Caco-2 (cell line): ENCODE measurements around the gene C15orf39. TPM values are rescaled to one million over a fixed set of nuclear protein-coding genes. Genes with fewer than 3 reads are reported as not detected.

Experiments used
- BruUV-seq: library from RNA; stranded (reverse); fragments of 400-500 nt; replicated peaks from 2 replicates; lab custom pipeline; 2021; lab: Mats Ljungman, UMichigan
- CTCF ChIA-PET: fragments of 300-600 bp; sonication (Branson Sonifier 250); formaldehyde crosslinking; loops from one replicate; lab custom pipeline; 2022; ENCODE audit warnings: antibody characterized with exemption; lab: Charles Lee
- POLR2A ChIA-PET: fragments of 300-600 bp; sonication (Branson Sonifier 250); formaldehyde crosslinking; loops from one replicate; lab custom pipeline; 2022; ENCODE audit warnings: antibody characterized with exemption; lab: Charles Lee
- DNase-seq, 2 experiments: peaks; one replicate each; pipeline versions ENCODE4 v3.0.0 to v3.0.0-alpha.2; 2020 to 2022
- H3K27me3 ChIP-seq: replicated peaks from 2 replicates; pipeline ENCODE4 v1.6.0; 2011; ENCODE audit warnings: low read length; ENCODE audit not compliant: control insufficient read depth, insufficient read depth
- H3K36me3 ChIP-seq: 2 replicates; pipeline ENCODE4 v1.5.1; 2011; ENCODE audit warnings: low read length; ENCODE audit not compliant: control insufficient read depth, insufficient read depth
- H3K4me1 ChIP-seq: fragments of 250-450 bp; sonication (Bioruptor Pico); 2 replicates; pipeline ENCODE4 v1.5.1; 2020; ENCODE audit warnings: mild to moderate bottlenecking
- H3K4me3 ChIP-seq: 2 replicates; pipeline ENCODE4 v1.5.1; 2011; ENCODE audit warnings: low read depth, mild to moderate bottlenecking, control low read depth, low read length
- H3K9me3 ChIP-seq: fragments of 250-450 bp; sonication (Bioruptor Pico); 2 replicates; pipeline ENCODE4 v1.5.1; 2020; ENCODE audit warnings: mild to moderate bottlenecking, moderate library complexity
- H3K27ac Mint-ChIP-seq: one replicate; pipeline ENCODE4 v1.8.0; 2022; ENCODE audit warnings: mixed read lengths; ENCODE audit not compliant: unreplicated experiment
- H3K27me3 Mint-ChIP-seq: one replicate; pipeline ENCODE4 v1.8.0; 2022; ENCODE audit warnings: mixed read lengths; ENCODE audit not compliant: insufficient read depth, unreplicated experiment
- H3K36me3 Mint-ChIP-seq: one replicate; pipeline ENCODE4 v1.8.0; 2022; ENCODE audit warnings: mild to moderate bottlenecking, mixed read lengths; ENCODE audit not compliant: insufficient read depth, unreplicated experiment
- H3K4me1 Mint-ChIP-seq: one replicate; pipeline ENCODE4 v1.8.0; 2022; ENCODE audit warnings: low read depth, mixed read lengths; ENCODE audit not compliant: unreplicated experiment
- H3K4me3 Mint-ChIP-seq: one replicate; pipeline ENCODE4 v1.8.0; 2022; ENCODE audit warnings: mild to moderate bottlenecking, moderate library complexity, mixed read lengths; ENCODE audit not compliant: unreplicated experiment
- H3K9me3 Mint-ChIP-seq: one replicate; pipeline ENCODE4 v1.8.0; 2022; ENCODE audit warnings: mixed read lengths; ENCODE audit not compliant: unreplicated experiment
- CTCF ChIP-seq, 2 experiments: fragments of 200-600 bp in 1 of 2; IDR thresholded peaks; 1 replicate in 1 of 2; 2 replicates in 1 of 2; pipeline versions ENCODE4 v1.5.1 to v1.8.0; 2011 to 2022; ENCODE audit warnings: antibody characterized with exemption in 1 of 2, control low read depth in 1 of 2, inconsistent platforms in 1 of 2, low read depth in 1 of 2, low read length in 1 of 2, mild to moderate bottlenecking in 1 of 2, moderate library complexity in 1 of 2; ENCODE audit not compliant: insufficient read depth in 1 of 2, severe bottlenecking in 1 of 2, unreplicated experiment in 1 of 2
- intact Hi-C: fragments of 100-400 bp; cut with micrococcal nuclease; formaldehyde crosslinking; loops from one replicate; pipeline ENCODE4 v1.10.0; 2022; ENCODE audit not compliant: unreplicated experiment
- total RNA-seq: library from RNA; stranded (reverse); gene quantifications from 2 replicates; pipeline ENCODE4 v1.2.3, GENCODE V29; 2022

The C15orf39 gene
- total RNA-seq, 1 experiment from 2014 or later, result 48.2 TPM

GRCh38 chr15:75213768-75214221 lies 12.1 kb downstream of the C15orf39 start:
- ChIA-PET POLR2A (no interaction called here), CTCF (no interaction called here)
- intact Hi-C loops, result no loop called here
- Histone ChIP-seq H3K27me3 (no peaks in the 10 kb centered on the region), H3K4me3 (no peak overlapping the region), H3K9me3 (no peaks in the 10 kb centered on the region), H3K4me1 (no peaks in the 10 kb centered on the region), H3K36me3 (peaks cover 3% of the 10 kb centered on the region)
- Mint-ChIP-seq H3K36me3 (peaks cover 82% of the 10 kb centered on the region), H3K27me3 (no peaks in the 10 kb centered on the region), H3K4me3 (no peak overlapping the region), H3K9me3 (no peaks in the 10 kb centered on the region), H3K27ac (peak overlapping the region; percentile 0), H3K4me1 (no peaks in the 10 kb centered on the region)
- no TSS peak for BruUV-seq
- no peak for TF ChIP-seq CTCF (IDR thresholded peaks at IDR 0.05; ENCODE audit: insufficient read depth in 1 of 2, low read depth in 1 of 2, low read length in 1 of 2, severe bottlenecking in 1 of 2, unreplicated experiment in 1 of 2)
- peak in 1 of 2 experiments; percentile 10 for DNase-seq

GRCh38 chr15:75214293-75215096 lies 12.8 kb downstream of the C15orf39 start:
- no peaks in the 10 kb centered on the region for H3K9me3 Mint-ChIP-seq
- H3K27ac Mint-ChIP-seq, result peak overlapping the region; percentile 0
- CTCF ChIA-PET, result interaction anchor here (1.1 kb wide), 1 partner anchor 185 kb away, joined by 3 read pairs; no protein-coding TSS in a partner anchor
- intact Hi-C loops, result no loop called here
- peak in 1 of 2 experiments; percentile 20 for DNase-seq
- H3K4me1 Mint-ChIP-seq, result no peaks in the 10 kb centered on the region
- H3K27me3 Mint-ChIP-seq, result no peaks in the 10 kb centered on the region
- Histone ChIP-seq H3K4me1 (no peaks in the 10 kb centered on the region), H3K36me3 (peaks cover 3% of the 10 kb centered on the region), H3K27me3 (no peaks in the 10 kb centered on the region), H3K4me3 (no peak overlapping the region), H3K9me3 (no peaks in the 10 kb centered on the region)
- no peak overlapping the region for H3K4me3 Mint-ChIP-seq
- POLR2A ChIA-PET, result no interaction called here
- no peak for TF ChIP-seq CTCF (IDR thresholded peaks at IDR 0.05; ENCODE audit: insufficient read depth in 1 of 2, low read depth in 1 of 2, low read length in 1 of 2, severe bottlenecking in 1 of 2, unreplicated experiment in 1 of 2)
- no TSS peak for BruUV-seq
- peaks cover 75% of the 10 kb centered on the region for H3K36me3 Mint-ChIP-seq

- Mint-ChIP-seq H3K27ac (peak overlapping the region; percentile 0), H3K27me3 (no peaks in the 10 kb centered on the region), H3K9me3 (no peaks in the 10 kb centered on the region), H3K36me3 (peaks cover 66% of the 10 kb centered on the region), H3K4me1 (no peaks in the 10 kb centered on the region), H3K4me3 (no peak overlapping the region)
- Histone ChIP-seq H3K36me3 (peaks cover 1% of the 10 kb centered on the region; the same call in 1 of the 2 replicates), H3K4me3 (no peak overlapping the region), H3K27me3 (no peaks in the 10 kb centered on the region), H3K9me3 (no peaks in the 10 kb centered on the region), H3K4me1 (no peaks in the 10 kb centered on the region)
- intact Hi-C loops, result no loop called here
- CTCF ChIA-PET, result interaction anchor here (1.1 kb wide), 1 partner anchor 186 kb away, joined by 3 read pairs; no protein-coding TSS in a partner anchor
- POLR2A ChIA-PET, result no interaction called here
- peak in 1 of 2 experiments; percentile 38 for DNase-seq
- no peak for TF ChIP-seq CTCF (IDR thresholded peaks at IDR 0.05; ENCODE audit: insufficient read depth in 1 of 2, low read depth in 1 of 2, low read length in 1 of 2, severe bottlenecking in 1 of 2, unreplicated experiment in 1 of 2)
- BruUV-seq, result no TSS peak
Observed at GRCh38 chr15:75215107-75216004, 13.7 kb downstream of the C15orf39 start.
